ENCODE results near the gene CCDC92. TPM values are rescaled to one million over a fixed set of nuclear protein-coding genes. Genes with fewer than 3 reads are reported as not detected.

Gene CCDC92
- total and polyA plus RNA-seq, 2 of the 8 experiments (the other 6 are each of a cell fraction or from before 2014, with no cell fraction given), result 0.43 to 0.51 TPM

- no peaks in the 10 kb centered on the region; the same call in 1 of the 2 replicates for H3K23me2 ChIP-seq (ENCODE audit: low read depth, low read length)
- no peak overlapping the region for H3K23ac ChIP-seq (ENCODE audit: insufficient read length)
- TF ChIP-seq SP2 (IDR thresholded peaks at IDR 0.05; ENCODE audit: low read length), result no peak
- TF ChIP-seq CTCF (IDR thresholded peaks at IDR 0.05; ENCODE audit: control extremely low read depth in 1 of 3, insufficient read depth in 1 of 3, low read depth in 1 of 3, low read length in 3 of 3), result peak; percentile 1 to 76 (median 59)
- TF ChIP-seq SIRT6 (IDR thresholded peaks at IDR 0.05; ENCODE audit: low read length), result no peak
- no peak for TF ChIP-seq POU5F1 (IDR thresholded peaks at IDR 0.05; ENCODE audit: low read depth, low read length)
- 0 out of 2 replicates have a peak, but pooled peaks have one; percentile 38 for TF ChIP-seq TEAD4 (IDR thresholded peaks at IDR 0.05; ENCODE audit: low read depth, low read length)
- peak; percentile 40 to 46; a peak in 3 of 4 replicates for TF ChIP-seq RAD21 (IDR thresholded peaks at IDR 0.05 in 1 of 2, conservative IDR thresholded peaks at IDR 0.05 in 1 of 2; ENCODE audit: low read depth in 2 of 2, low read length in 2 of 2)
- TF ChIP-seq MAX (IDR thresholded peaks at IDR 0.05), result no peak
- peak; percentile 89 for TF ChIP-seq CEBPB (IDR thresholded peaks at IDR 0.05; ENCODE audit: low read depth, low read length)
- TF ChIP-seq PHF8 (conservative IDR thresholded peaks at IDR 0.05; ENCODE audit: low read depth, low read length), result no peak
- no peak overlapping the region for H3K18ac ChIP-seq (ENCODE audit: extremely low read depth, low read length)
- no peaks in the 10 kb centered on the region for H3K9me3 ChIP-seq (ENCODE audit: insufficient read depth in 2 of 2, low read depth in 1 of 2, low read length in 1 of 2)
- H3K14ac ChIP-seq (ENCODE audit: insufficient read length), result no peak overlapping the region
- no peak overlapping the region for H2AK5ac ChIP-seq (ENCODE audit: low read depth, low read length)
- no peak overlapping the region for H2AFZ ChIP-seq (ENCODE audit: low read length)
- DNase-seq (ENCODE audit: low read depth in 1 of 2, low spot score in 2 of 2), result peak in 1 of 2 experiments; percentile 68
- CTCF ChIA-PET (ENCODE audit: partially characterized antibody), result interaction anchor here (0.6 to 4.1 kb wide), 36 partner anchors 9 to 865 kb away, joined by 3 to 35 read pairs (median 4); no protein-coding TSS in a partner anchor
- no peak overlapping the region for H3K9ac ChIP-seq (replicated peaks in 1 of 4; ENCODE audit: extremely low read depth in 1 of 4, low read depth in 3 of 4, low read length in 3 of 4)
- H3K4me2 ChIP-seq (ENCODE audit: insufficient read depth in 1 of 2, low read depth in 2 of 2, low read length in 2 of 2), result no peak overlapping the region
- no peak overlapping the region for H2BK20ac ChIP-seq (ENCODE audit: low read length)
- no peaks in the 10 kb centered on the region for H3K79me2 ChIP-seq (ENCODE audit: control insufficient read depth in 1 of 2, insufficient read depth in 2 of 2, low read length in 2 of 2)
- H4K8ac ChIP-seq (ENCODE audit: extremely low read depth, insufficient read depth, low read length), result no peak overlapping the region
- no peaks in the 10 kb centered on the region for H3K36me3 ChIP-seq (ENCODE audit: control insufficient read depth in 2 of 4, insufficient read depth in 4 of 4, low read length in 3 of 4)
- no peak overlapping the region for H4K91ac ChIP-seq (replicated peaks; ENCODE audit: insufficient read length, low read length)
- no peak overlapping the region for H3K4ac ChIP-seq (replicated peaks; ENCODE audit: insufficient read length, low read depth, low read length)
- 33% methylated on average over 9 of the region's 9 CpGs; no CpG with 5 or more reads in 1 of the 2 experiments for WGBS, 2 experiments (ENCODE audit: extremely low coverage in 1 of 2, insufficient coverage in 1 of 2, insufficient read length in 1 of 2, insufficient replicate concordance in 2 of 2, low coverage in 1 of 2, low lambda C conversion rate in 2 of 2, missing lambda C conversion rate in 1 of 2)
- H2BK120ac ChIP-seq (replicated peaks; ENCODE audit: low read depth, low read length), result no peak overlapping the region
- FAIRE-seq, result peak; percentile 87
- H2BK15ac ChIP-seq (ENCODE audit: low read length), result no peak overlapping the region
- H4K5ac ChIP-seq (ENCODE audit: insufficient read length, low read depth, low read length), result no peak overlapping the region
- no peak overlapping the region for H3K4me3 ChIP-seq (ENCODE audit: extremely low read depth in 1 of 4, insufficient read depth in 2 of 4, low read depth in 3 of 4, low read length in 4 of 4)
- no peak overlapping the region for H2BK5ac ChIP-seq (ENCODE audit: low read depth, low read length)
- H3K27me3 ChIP-seq (replicated peaks in 1 of 4; ENCODE audit: control insufficient read depth in 3 of 4, extremely low read depth in 1 of 4, insufficient read depth in 3 of 4, low read length in 3 of 4), result no peaks in the 10 kb centered on the region
- H3K27ac ChIP-seq (ENCODE audit: low read depth, low read length), result no peak overlapping the region
- no peak overlapping the region for H2BK12ac ChIP-seq (ENCODE audit: low read depth, low read length)
- H3K56ac ChIP-seq (replicated peaks; ENCODE audit: insufficient read length, low read depth, low read length), result no peak overlapping the region
- POLR2A ChIA-PET (ENCODE audit: partially characterized antibody), result no interaction called here
- peaks cover 0 to 7% (median 4%) of the 10 kb centered on the region in 4 experiments; a peak in 3 of 7 replicates for H3K4me1 ChIP-seq (replicated peaks in 1 of 4; ENCODE audit: control insufficient read depth in 3 of 4, insufficient read depth in 4 of 4, low read length in 3 of 4)
- H3K79me1 ChIP-seq (ENCODE audit: low read depth, low read length), result no peaks in the 10 kb centered on the region
- H4K20me1 ChIP-seq (replicated peaks in 1 of 2; ENCODE audit: control insufficient read depth in 1 of 2, insufficient read depth in 2 of 2, low read length in 2 of 2), result peaks cover 0 to 2% of the 10 kb centered on the region in 2 experiments
Measured at GRCh38 chr12:123905319-123905925, 67.2 kb downstream of the CCDC92 start.
